Endometrial microvascular endothelial cells (primary cell): ENCODE results near the gene SEC16B. TPM values are rescaled to one million over a fixed set of nuclear protein-coding genes. Genes with fewer than 3 reads are reported as not detected.

Experiments used
- in situ Hi-C: cut with HindIII; loops from 2 replicates; pipeline ENCODE4 v1.10.0; 2017; ENCODE audit warnings: low sequenced_read_pairs, low pct_unique_long_range_greater_than_20kb; ENCODE audit errors: inconsistent ontology term
- total RNA-seq: library from RNA; depleted of rRNA; stranded (reverse); fragments of >200 nt; gene quantifications from one replicate; pipeline ENCODE4 v1.2.3, GENCODE V29; 2015; ENCODE audit errors: inconsistent ontology term

The SEC16B gene
- total RNA-seq, 1 donor from 2014 or later = 2.4 TPM

GRCh38 chr1:177921590-177921989, 48.3 kb downstream of the SEC16B start:
- in situ Hi-C loops = no loop called here

GRCh38 chr1:177920091-177920490, 49.8 kb downstream of the SEC16B start:
- in situ Hi-C loops = no loop called here

- in situ Hi-C loops = no loop called here
Observed at GRCh38 chr1:177915641-177916040, 54.2 kb downstream of the SEC16B start.

GRCh38 chr1:177914603-177915002, 55.3 kb downstream of the SEC16B start:
- in situ Hi-C loops = no loop called here

- in situ Hi-C loops = no loop called here
Observed at GRCh38 chr1:177913762-177914540, 55.9 kb downstream of the SEC16B start.

GRCh38 chr1:177912991-177913390, 56.9 kb downstream of the SEC16B start:
- in situ Hi-C loops = no loop called here

GRCh38 chr1:177909416-177909815, 60.4 kb downstream of the SEC16B start:
- in situ Hi-C loops = no loop called here

- in situ Hi-C loops = no loop called here
Observed at GRCh38 chr1:177907000-177907399, 62.9 kb downstream of the SEC16B start.

GRCh38 chr1:177905686-177906085, 64.2 kb downstream of the SEC16B start:
- in situ Hi-C loops = no loop called here

GRCh38 chr1:177902266-177902665, 67.6 kb downstream of the SEC16B start:
- in situ Hi-C loops = no loop called here

- in situ Hi-C loops = no loop called here
Observed at GRCh38 chr1:177897998-177898654, 71.7 kb downstream of the SEC16B start.

GRCh38 chr1:177897281-177897997, 72.4 kb downstream of the SEC16B start:
- in situ Hi-C loops = no loop called here

Other genes starting within 250 kb of the SEC16B start
- gene RASAL2, start 124.0 kb upstream of the SEC16B start, total RNA-seq = 11.8 TPM